Right atrium auricular region (tissue), 2 donors: Measurements from ENCODE around the gene USP36. TPM values are rescaled to one million over a fixed set of nuclear protein-coding genes. Genes with fewer than 3 reads are reported as not detected.
A peak's percentile ranks its signal among the peaks of the same experiment; 100 is the strongest.

Experiments
- DNase-seq: peaks from one replicate; pipeline ENCODE4 v3.0.0-alpha.2; 2019; ENCODE audit warnings: low spot score
- H3K27ac ChIP-seq, 2 donors: fragments of 200-600 bp; sonication (generic); 1 replicate in 1 of 2; 2 replicates in 1 of 2; pipeline ENCODE4 v1.5.1; 2016 to 2019
- H3K27me3 ChIP-seq, 2 donors: fragments of 200-600 bp; sonication (generic); one replicate each; pipeline versions ENCODE4 v1.5.1 to v1.6.0; 2017 to 2019
- H3K36me3 ChIP-seq: fragments of 200-600 bp; sonication (generic); one replicate; pipeline ENCODE4 v1.5.1; 2016
- H3K4me1 ChIP-seq, 2 donors: fragments of 200-600 bp; sonication (generic); one replicate each; pipeline versions ENCODE4 v1.5.1 to v1.6.0; 2017 to 2019
- H3K4me3 ChIP-seq, 2 donors: fragments of 200-600 bp; sonication (generic); 1 replicate in 1 of 2; 2 replicates in 1 of 2; pipeline ENCODE4 v1.5.1; 2017 to 2019; ENCODE audit warnings: mild to moderate bottlenecking in 1 of 2, moderate library complexity in 1 of 2
- H3K9me3 ChIP-seq, 2 donors: fragments of 200-600 bp; sonication (generic); one replicate each; pipeline ENCODE4 v1.5.1; 2019
- CTCF ChIP-seq, 2 donors: fragments of 200-600 bp; sonication (generic); IDR thresholded peaks; one replicate each; pipeline ENCODE4 v1.5.1; 2019; ENCODE audit warnings: antibody characterized with exemption in 2 of 2
- total RNA-seq, 2 donors: library from RNA; depleted of rRNA; stranded (reverse); fragments of >200 nt; gene quantifications; one replicate each; pipeline ENCODE4 v1.1.0, GENCODE V29; 2016

Gene USP36
- total RNA-seq, 2 donors from 2014 or later: 15.4 to 18.1 TPM

- Histone ChIP-seq H3K36me3 (peaks cover 98% of the 10 kb centered on the region), H3K9me3 (no peaks in the 10 kb centered on the region), H3K4me3 (no peak overlapping the region), H3K27me3 (no peaks in the 10 kb centered on the region), H3K4me1 (peaks cover 0 to 14% of the 10 kb centered on the region in 2 donors), H3K27ac (no peak overlapping the region)
- TF ChIP-seq CTCF (IDR thresholded peaks at IDR 0.05): no peak
- DNase-seq: no peak
Observed at GRCh38 chr17:78815696-78816095, 24.9 kb downstream of the USP36 start.

DNA sequence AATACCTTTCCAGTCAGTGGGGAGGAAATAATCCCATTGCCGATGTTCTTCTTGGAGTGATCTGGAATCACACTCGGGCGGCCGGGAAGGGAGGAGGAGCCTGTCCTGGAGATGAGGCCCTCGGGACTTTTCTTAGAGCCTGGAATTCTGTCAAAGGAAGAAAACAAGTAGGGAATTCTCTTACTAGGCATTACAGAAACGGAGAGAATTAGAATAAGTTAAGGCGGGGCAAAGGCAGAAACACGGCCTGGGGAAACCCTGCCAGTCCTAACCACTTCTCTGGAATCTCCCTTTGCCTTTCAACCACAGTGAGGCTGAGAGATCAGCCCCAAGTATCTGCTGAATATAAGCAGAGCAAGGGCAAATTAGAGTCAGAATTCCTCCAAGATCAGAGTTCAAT is 27.8 kb downstream of the USP36 start:
- H3K9me3 ChIP-seq: no peaks in the 10 kb centered on the region
- no peak for TF ChIP-seq CTCF (IDR thresholded peaks at IDR 0.05)
- peak overlapping the region in 1 of 2 donors; percentile 48 for H3K27ac ChIP-seq
- no peaks in the 10 kb centered on the region for H3K27me3 ChIP-seq
- H3K4me1 ChIP-seq: peaks cover 0 to 14% of the 10 kb centered on the region in 2 donors
- peaks cover 95% of the 10 kb centered on the region for H3K36me3 ChIP-seq
- no peak for DNase-seq
- H3K4me3 ChIP-seq: no peak overlapping the region

DNA sequence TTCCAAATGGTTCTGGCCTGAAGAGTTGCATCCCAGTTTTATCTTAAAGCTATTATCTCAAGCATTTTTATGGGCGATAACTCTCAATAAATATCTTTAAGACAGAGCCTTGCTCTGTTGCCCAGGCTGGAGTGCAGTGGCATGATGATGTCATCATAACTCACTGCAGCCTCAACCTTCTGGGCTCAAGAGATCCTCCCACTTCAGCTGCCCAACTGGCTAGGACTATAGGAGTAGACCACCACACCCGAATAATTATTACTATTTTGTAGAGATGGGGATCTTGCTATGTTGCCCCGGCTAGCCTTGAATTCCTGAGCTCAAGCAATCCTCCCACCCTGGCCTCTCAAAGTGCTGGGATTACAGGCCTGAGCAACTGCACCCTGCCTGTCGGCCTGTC is 32.5 kb downstream of the USP36 start:
- peaks cover 88% of the 10 kb centered on the region for H3K36me3 ChIP-seq
- H3K4me3 ChIP-seq: no peak overlapping the region
- H3K4me1 ChIP-seq: peaks cover 0 to 18% of the 10 kb centered on the region in 2 donors
- no peak for TF ChIP-seq CTCF (IDR thresholded peaks at IDR 0.05)
- no peak for DNase-seq
- H3K27me3 ChIP-seq: no peaks in the 10 kb centered on the region
- H3K9me3 ChIP-seq: no peaks in the 10 kb centered on the region
- H3K27ac ChIP-seq: no peak overlapping the region

DNA sequence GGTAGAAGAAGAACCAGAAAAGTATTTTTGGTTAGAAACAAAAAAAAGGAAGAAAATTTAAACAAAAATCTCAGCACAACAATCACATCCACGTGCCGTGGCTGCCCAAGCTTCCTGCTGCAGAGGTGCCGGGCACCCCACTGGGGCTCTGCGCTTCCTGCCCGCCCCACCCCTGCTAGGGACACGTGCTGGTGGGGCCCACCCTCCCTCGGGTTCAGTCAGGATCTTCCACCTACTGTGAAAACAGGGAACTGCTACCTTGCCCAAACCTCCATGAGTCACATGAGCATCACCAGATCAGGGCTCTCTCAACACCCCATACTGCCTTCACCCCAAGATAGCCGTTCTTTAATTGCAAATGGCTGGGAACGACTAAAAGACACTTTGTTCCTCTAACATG is 34.2 kb downstream of the USP36 start:
- no peak for DNase-seq
- Histone ChIP-seq H3K27me3 (no peaks in the 10 kb centered on the region), H3K9me3 (no peaks in the 10 kb centered on the region), H3K4me3 (no peak overlapping the region), H3K36me3 (peaks cover 89% of the 10 kb centered on the region), H3K27ac (peak overlapping the region in 1 of 2 donors; percentile 9), H3K4me1 (peaks cover 0 to 10% of the 10 kb centered on the region in 2 donors)
- TF ChIP-seq CTCF (IDR thresholded peaks at IDR 0.05): no peak

DNA sequence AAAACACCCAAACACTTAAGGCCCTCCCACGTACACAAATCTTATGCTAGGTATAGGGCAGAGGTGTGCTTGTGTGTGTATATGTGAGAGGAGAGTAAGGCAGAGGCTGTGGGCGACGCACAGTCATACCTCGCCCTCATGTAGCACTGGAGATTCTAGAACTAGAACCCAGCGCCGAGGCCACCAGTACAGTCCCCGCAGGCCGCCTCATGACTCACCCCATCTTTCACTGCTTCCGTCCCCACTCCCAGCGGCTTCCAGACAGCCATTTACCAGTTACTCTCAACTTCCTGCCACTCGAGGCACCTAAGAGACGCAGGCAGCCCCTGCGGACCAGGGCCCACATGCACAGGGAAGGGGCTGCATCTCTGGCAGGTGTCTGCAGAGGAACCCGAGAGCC is 35.3 kb downstream of the USP36 start:
- H3K36me3 ChIP-seq: peaks cover 88% of the 10 kb centered on the region
- H3K4me1 ChIP-seq: peaks cover 0 to 10% of the 10 kb centered on the region in 2 donors
- no peaks in the 10 kb centered on the region for H3K9me3 ChIP-seq
- no peak for DNase-seq
- H3K27me3 ChIP-seq: no peaks in the 10 kb centered on the region
- peak overlapping the region; percentile 44 to 52 for H3K27ac ChIP-seq
- TF ChIP-seq CTCF (IDR thresholded peaks at IDR 0.05): no peak
- no peak overlapping the region for H3K4me3 ChIP-seq

DNA sequence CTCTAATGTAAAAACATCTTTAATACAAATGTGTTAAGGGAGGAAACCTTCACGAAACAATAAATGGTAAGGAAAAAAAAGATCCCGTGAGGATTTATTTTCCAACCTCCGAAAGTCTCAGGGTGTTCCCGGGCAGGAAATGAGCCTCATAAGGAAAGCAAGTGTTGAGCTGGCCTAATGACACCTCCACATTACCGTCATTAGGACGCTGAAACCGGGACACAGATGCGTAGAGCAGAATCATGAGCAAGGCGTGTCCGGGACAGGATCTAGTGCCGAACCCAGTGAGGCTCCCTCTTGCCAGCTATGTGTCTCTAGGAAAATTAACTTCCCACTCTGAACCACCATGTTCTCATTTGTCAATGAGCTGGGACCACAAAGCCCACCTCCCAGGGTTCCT is 35.8 kb downstream of the USP36 start:
- Histone ChIP-seq H3K4me3 (no peak overlapping the region), H3K27me3 (no peaks in the 10 kb centered on the region), H3K9me3 (no peaks in the 10 kb centered on the region), H3K27ac (peak overlapping the region; percentile 44 to 52), H3K36me3 (peaks cover 85% of the 10 kb centered on the region), H3K4me1 (peaks cover 0 to 10% of the 10 kb centered on the region in 2 donors)
- TF ChIP-seq CTCF (IDR thresholded peaks at IDR 0.05): no peak
- no peak for DNase-seq
